ENCODE measurements around the gene OXTR. TPM values are rescaled to one million over a fixed set of nuclear protein-coding genes. Genes with fewer than 3 reads are reported as not detected.

Gene OXTR
- total RNA-seq, 1 donor from 2014 or later, result 24.0 TPM

GRCh38 chr3:8755564-8756237 is 13.7 kb downstream of the OXTR start:
- H3K4me3 Mint-ChIP-seq (ENCODE audit: unreplicated experiment), result no peak overlapping the region
- no peaks in the 10 kb centered on the region for H3K9me3 Mint-ChIP-seq (ENCODE audit: unreplicated experiment)
- H3K36me3 Mint-ChIP-seq (ENCODE audit: unreplicated experiment), result peaks cover 17% of the 10 kb centered on the region
- DNase-seq (ENCODE audit: extremely low spot score, unreplicated experiment), result no peak
- no peaks in the 10 kb centered on the region for H3K27me3 Mint-ChIP-seq (ENCODE audit: unreplicated experiment)
- TF ChIP-seq CTCF (IDR thresholded peaks at IDR 0.05), result peak; percentile 37
- peaks cover 11% of the 10 kb centered on the region for H3K4me1 Mint-ChIP-seq (ENCODE audit: unreplicated experiment)
- H3K27ac Mint-ChIP-seq (ENCODE audit: unreplicated experiment), result no peak overlapping the region

GRCh38 chr3:8755097-8755496 is 14.3 kb downstream of the OXTR start:
- TF ChIP-seq CTCF (IDR thresholded peaks at IDR 0.05), result no peak
- Mint-ChIP-seq H3K9me3 (ENCODE audit: unreplicated experiment) (no peaks in the 10 kb centered on the region), H3K36me3 (ENCODE audit: unreplicated experiment) (peaks cover 17% of the 10 kb centered on the region), H3K27me3 (ENCODE audit: unreplicated experiment) (no peaks in the 10 kb centered on the region), H3K4me3 (ENCODE audit: unreplicated experiment) (no peak overlapping the region), H3K27ac (ENCODE audit: unreplicated experiment) (no peak overlapping the region), H3K4me1 (ENCODE audit: unreplicated experiment) (peaks cover 11% of the 10 kb centered on the region)
- no peak for DNase-seq (ENCODE audit: extremely low spot score, unreplicated experiment)

- peaks cover 7% of the 10 kb centered on the region for H3K4me1 Mint-ChIP-seq (ENCODE audit: unreplicated experiment)
- no peak for DNase-seq (ENCODE audit: extremely low spot score, unreplicated experiment)
- peaks cover 17% of the 10 kb centered on the region for H3K36me3 Mint-ChIP-seq (ENCODE audit: unreplicated experiment)
- H3K4me3 Mint-ChIP-seq (ENCODE audit: unreplicated experiment), result no peak overlapping the region
- no peaks in the 10 kb centered on the region for H3K9me3 Mint-ChIP-seq (ENCODE audit: unreplicated experiment)
- H3K27me3 Mint-ChIP-seq (ENCODE audit: unreplicated experiment), result no peaks in the 10 kb centered on the region
- TF ChIP-seq CTCF (IDR thresholded peaks at IDR 0.05), result no peak
- no peak overlapping the region for H3K27ac Mint-ChIP-seq (ENCODE audit: unreplicated experiment)
Measured at GRCh38 chr3:8752832-8753231, 16.6 kb downstream of the OXTR start.

DNA sequence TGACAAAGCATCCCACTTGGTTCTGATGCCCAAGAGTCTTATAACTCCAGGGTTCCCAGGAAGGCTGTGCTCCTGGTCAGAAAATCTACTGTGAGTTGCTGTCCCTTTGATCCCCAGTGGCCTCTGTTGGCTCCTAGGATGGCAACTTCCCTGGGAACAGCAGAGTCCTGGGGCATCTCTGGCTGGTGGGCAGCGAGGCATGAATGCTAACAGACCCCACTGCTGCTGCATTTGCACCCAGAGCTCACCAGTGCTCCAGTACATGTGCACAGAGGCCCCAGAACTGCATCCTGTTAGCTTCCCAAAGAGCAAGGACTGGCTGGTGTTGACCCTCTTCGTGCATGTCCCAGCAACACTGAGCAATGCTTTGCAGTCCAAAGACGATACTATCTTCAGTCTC is 20.1 kb downstream of the OXTR start:
- DNase-seq (ENCODE audit: extremely low spot score, unreplicated experiment), result no peak
- Mint-ChIP-seq H3K27me3 (ENCODE audit: unreplicated experiment) (no peaks in the 10 kb centered on the region), H3K9me3 (ENCODE audit: unreplicated experiment) (no peaks in the 10 kb centered on the region), H3K4me3 (ENCODE audit: unreplicated experiment) (no peak overlapping the region), H3K4me1 (ENCODE audit: unreplicated experiment) (no peaks in the 10 kb centered on the region), H3K36me3 (ENCODE audit: unreplicated experiment) (peaks cover 17% of the 10 kb centered on the region), H3K27ac (ENCODE audit: unreplicated experiment) (no peak overlapping the region)
- TF ChIP-seq CTCF (IDR thresholded peaks at IDR 0.05), result no peak

GRCh38 chr3:8746780-8747345 is 22.6 kb downstream of the OXTR start:
- H3K27me3 Mint-ChIP-seq (ENCODE audit: unreplicated experiment), result no peaks in the 10 kb centered on the region
- no peaks in the 10 kb centered on the region for H3K9me3 Mint-ChIP-seq (ENCODE audit: unreplicated experiment)
- H3K4me3 Mint-ChIP-seq (ENCODE audit: unreplicated experiment), result no peak overlapping the region
- no peak overlapping the region for H3K27ac Mint-ChIP-seq (ENCODE audit: unreplicated experiment)
- H3K36me3 Mint-ChIP-seq (ENCODE audit: unreplicated experiment), result peaks cover 3% of the 10 kb centered on the region
- H3K4me1 Mint-ChIP-seq (ENCODE audit: unreplicated experiment), result peaks cover 19% of the 10 kb centered on the region
- no peak for TF ChIP-seq CTCF (IDR thresholded peaks at IDR 0.05)
- no peak for DNase-seq (ENCODE audit: extremely low spot score, unreplicated experiment)
